ENCODE results near the gene KRTAP13-1.

The KRTAP13-1 gene

DNA sequence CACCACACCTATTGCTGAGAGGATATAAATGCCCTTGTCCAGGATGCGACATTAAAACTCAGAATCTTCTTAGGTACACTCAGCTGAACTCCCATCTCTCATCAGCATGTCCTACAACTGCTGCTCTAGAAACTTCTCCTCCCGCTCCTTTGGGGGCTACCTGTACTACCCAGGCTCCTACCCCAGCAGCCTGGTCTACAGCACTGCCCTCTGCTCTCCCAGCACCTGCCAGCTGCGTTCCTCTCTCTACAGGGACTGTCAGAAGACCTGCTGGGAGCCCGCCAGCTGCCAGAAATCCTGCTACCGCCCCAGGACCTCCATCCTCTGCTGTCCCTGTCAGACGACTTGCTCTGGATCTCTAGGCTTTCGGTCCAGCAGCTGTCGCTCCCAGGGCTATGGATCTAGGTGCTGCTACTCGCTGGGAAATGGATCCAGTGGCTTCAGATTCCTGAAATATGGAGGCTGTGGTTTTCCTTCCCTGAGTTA is 34.4 kb downstream of the KRTAP13-1 start, which contains the start of gene KRTAP13-4:
Gene KRTAP13-4 (plus strand): TSS at position 51 of the 486 bp plus-strand sequence. CDS start 56 bp downstream, at position 107.
- Mint-ChIP-seq H3K27ac (no peak within 1 kb of the TSS), H3K9me3 (no peaks in the 10 kb centered on the region), H3K4me1 (ENCODE audit: low read depth) (no peaks in the 10 kb centered on the region), H3K36me3 (ENCODE audit: low read depth) (no peaks in the 10 kb centered on the region), H3K4me3 (no peak within 1 kb of the TSS), H3K27me3 (ENCODE audit: low read depth) (peaks cover 3% of the 10 kb centered on the region)
- DNase-seq (ENCODE audit: low spot score), result no peak

DNA sequence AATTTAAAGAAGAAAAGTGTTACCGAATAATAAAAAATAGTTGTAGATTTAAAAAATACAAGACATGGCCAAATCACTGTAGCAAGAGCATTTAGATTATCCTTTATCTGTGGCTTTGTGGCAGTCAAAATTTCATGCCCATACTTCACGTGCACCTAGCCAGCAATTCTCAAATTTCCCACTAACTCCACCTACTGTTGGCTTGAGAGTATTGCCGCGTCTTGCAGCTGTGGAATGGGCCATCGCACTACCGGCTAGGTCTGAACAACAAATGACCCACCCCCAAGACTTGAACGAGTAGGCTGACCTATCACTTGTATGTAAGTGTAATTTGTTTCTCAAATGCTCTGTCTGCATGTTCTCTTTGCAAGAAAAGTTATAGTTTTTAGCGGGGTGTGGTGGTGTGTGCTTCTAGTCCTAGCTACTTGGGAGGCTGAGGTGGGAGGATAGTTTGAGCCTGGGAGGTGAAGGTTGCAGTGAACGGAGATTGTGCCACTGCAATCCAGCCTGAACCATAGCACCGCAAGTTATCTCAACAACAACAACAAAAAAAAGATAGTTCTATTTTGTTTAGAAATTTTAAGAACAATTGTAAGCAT is 38.3 kb downstream of the KRTAP13-1 start:
- H3K4me3 Mint-ChIP-seq, result no peak overlapping the region
- peaks cover 3% of the 10 kb centered on the region for H3K27me3 Mint-ChIP-seq (ENCODE audit: low read depth)
- no peaks in the 10 kb centered on the region for H3K36me3 Mint-ChIP-seq (ENCODE audit: low read depth)
- peak; percentile 8 for DNase-seq (ENCODE audit: low spot score)
- no peak overlapping the region for H3K27ac Mint-ChIP-seq
- no peaks in the 10 kb centered on the region for H3K4me1 Mint-ChIP-seq (ENCODE audit: low read depth)
- H3K9me3 Mint-ChIP-seq, result no peaks in the 10 kb centered on the region

DNA sequence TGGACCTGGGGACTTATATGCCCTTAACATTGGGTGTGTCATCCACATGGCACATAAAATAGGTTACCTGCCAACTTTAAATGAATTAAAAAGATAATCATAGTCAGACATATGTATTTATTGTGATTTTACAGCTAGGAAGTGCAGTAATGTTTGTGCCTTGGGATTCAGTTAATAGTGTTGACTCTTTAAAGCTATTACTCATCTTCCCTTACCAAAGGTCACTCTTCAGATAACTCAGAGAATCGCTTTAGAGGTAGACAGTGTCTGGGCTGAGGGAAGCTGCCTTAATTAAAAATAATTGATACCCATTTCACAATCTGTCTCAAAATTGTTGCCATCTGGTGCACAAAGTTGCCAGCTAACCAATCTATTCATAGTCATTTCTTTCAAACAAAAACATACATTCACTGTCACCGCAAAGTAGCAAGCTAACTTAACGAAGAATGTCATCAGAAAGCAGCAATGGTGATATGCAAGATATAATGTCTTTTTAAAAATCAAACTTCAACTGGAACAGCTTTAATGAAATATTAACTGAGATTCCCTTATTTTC is 41.3 kb downstream of the KRTAP13-1 start:
- Mint-ChIP-seq H3K27ac (no peak overlapping the region), H3K36me3 (ENCODE audit: low read depth) (no peaks in the 10 kb centered on the region), H3K9me3 (no peaks in the 10 kb centered on the region), H3K4me3 (no peak overlapping the region), H3K4me1 (ENCODE audit: low read depth) (no peaks in the 10 kb centered on the region), H3K27me3 (ENCODE audit: low read depth) (peaks cover 3% of the 10 kb centered on the region)
- DNase-seq (ENCODE audit: low spot score), result no peak

DNA sequence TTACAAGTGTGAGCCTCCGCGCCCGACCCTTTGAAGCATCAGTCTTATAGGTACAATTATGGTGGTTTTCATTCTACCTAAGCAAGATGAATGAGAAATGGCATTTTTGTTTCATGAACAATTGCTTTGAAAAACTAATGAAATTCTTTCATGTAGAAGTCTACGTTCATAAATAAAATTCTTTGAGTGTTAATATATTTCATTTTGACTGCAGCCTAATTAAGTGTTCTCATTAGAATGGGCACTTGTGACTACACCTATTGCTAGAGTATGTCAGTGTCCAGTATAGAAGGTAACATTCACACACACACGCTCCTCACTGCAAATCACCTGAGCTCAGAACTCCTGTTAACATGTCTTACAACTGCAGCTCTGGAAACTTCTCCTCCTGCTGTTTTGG is 44.1 kb downstream of the KRTAP13-1 start, which contains the start of gene KRTAP15-1:
Gene KRTAP15-1 (plus strand): TSS at position 301 of the 400 bp plus-strand sequence. CDS start 53 bp downstream, at position 354.
- Mint-ChIP-seq H3K27ac (no peak within 1 kb of the TSS), H3K9me3 (no peaks in the 10 kb centered on the region), H3K4me1 (ENCODE audit: low read depth) (no peaks in the 10 kb centered on the region), H3K36me3 (ENCODE audit: low read depth) (no peaks in the 10 kb centered on the region), H3K27me3 (ENCODE audit: low read depth) (no peaks in the 10 kb centered on the region), H3K4me3 (no peak within 1 kb of the TSS)
- no peak for DNase-seq (ENCODE audit: low spot score)

DNA sequence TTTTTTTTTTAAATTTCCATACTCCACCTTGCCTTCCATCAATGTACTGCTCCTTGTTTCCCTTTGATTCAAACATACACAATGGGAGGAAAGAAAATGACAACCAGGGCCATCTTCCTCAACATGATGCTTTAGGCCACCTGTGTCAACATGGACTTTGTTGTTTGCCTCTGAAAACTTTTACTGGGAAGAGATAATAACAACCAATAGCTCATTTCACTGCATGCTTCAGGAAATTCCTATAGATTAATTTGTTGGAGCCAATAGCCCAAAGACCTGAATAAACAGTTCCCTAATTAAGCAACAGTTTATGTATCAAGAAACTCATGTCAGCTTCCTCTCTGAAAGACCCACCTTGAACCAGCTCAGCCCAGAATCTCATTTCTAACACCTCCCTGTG is 47.4 kb downstream of the KRTAP13-1 start:
- no peaks in the 10 kb centered on the region for H3K36me3 Mint-ChIP-seq (ENCODE audit: low read depth)
- no peak overlapping the region for H3K4me3 Mint-ChIP-seq
- H3K4me1 Mint-ChIP-seq (ENCODE audit: low read depth), result peaks cover 5% of the 10 kb centered on the region
- H3K9me3 Mint-ChIP-seq, result no peaks in the 10 kb centered on the region
- H3K27ac Mint-ChIP-seq, result no peak overlapping the region
- no peaks in the 10 kb centered on the region for H3K27me3 Mint-ChIP-seq (ENCODE audit: low read depth)
- no peak for DNase-seq (ENCODE audit: low spot score)

DNA sequence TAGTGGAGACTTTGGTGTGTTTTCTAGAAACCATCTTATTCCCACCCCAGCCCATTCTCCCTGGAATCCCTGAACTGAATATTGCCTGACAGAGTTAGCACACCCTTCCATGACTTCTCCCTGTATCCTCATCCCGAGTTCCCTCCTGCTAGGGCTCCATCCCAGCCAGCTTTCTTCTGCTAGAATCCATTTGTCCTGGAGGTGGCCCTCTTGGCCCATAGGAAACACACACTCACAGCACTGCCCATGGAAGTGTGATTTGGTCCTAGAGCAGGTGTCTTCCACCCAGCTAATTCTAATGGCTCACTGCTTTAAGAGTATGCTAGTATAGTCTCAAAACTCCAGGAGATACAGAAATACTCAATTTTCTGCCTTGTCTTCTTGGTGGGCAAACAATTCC is 48.4 kb downstream of the KRTAP13-1 start:
- no peaks in the 10 kb centered on the region for H3K9me3 Mint-ChIP-seq
- H3K4me1 Mint-ChIP-seq (ENCODE audit: low read depth), result peaks cover 5% of the 10 kb centered on the region
- no peak for DNase-seq (ENCODE audit: low spot score)
- H3K36me3 Mint-ChIP-seq (ENCODE audit: low read depth), result no peaks in the 10 kb centered on the region
- no peaks in the 10 kb centered on the region for H3K27me3 Mint-ChIP-seq (ENCODE audit: low read depth)
- H3K27ac Mint-ChIP-seq, result no peak overlapping the region
- no peak overlapping the region for H3K4me3 Mint-ChIP-seq

Measured in T-helper 2 cell treated with Interferon-gamma antibody and Interleukin-4, amounts not matched to agents 5 μg/mL and 100 μg/mL, for 36 hours (primary cell).